ENCODE results near the gene DCLK1. TPM values are rescaled to one million over a fixed set of nuclear protein-coding genes. Genes with fewer than 3 reads are reported as not detected.
A peak's percentile ranks its signal among the peaks of the same experiment; 100 is the strongest.

The DCLK1 gene
- total RNA-seq, 4 donors from 2014 or later, result 20.5 to 40.1 (median 28.7) TPM

DNA sequence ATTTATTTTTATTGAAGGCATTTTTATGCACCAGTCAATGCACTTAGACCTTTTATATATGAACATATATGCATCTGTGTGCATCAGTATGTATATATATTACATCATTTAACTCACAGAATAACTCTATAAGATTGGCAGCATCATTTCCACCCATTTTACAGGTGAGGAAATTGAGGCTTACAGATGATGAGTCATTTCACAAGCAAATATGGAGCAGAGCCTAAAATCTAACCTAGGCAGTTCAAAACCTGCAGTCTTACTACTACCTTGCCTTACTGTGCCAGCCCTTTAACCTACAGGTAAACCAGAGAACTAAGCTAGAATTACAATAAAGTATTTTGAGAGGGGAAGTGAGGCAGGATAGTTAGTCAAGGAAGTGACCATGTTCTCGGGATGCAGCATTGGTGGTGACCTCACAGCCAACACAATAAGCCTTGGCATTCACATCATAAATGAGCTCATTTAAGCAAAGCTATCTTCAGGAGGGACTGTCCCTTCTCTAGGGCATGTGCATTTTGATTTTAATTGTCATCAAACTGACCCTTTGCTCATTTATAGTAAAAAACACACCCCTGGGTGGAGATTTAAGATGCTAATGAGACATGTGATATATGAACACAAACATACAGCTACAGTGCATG lies 274.3 kb downstream of the DCLK1 start:
- Histone ChIP-seq H3K4me1 (peaks cover 30 to 76% (median 68%) of the 10 kb centered on the region in 4 donors), H3K9me3 (no peaks in the 10 kb centered on the region), H3K36me3 (no peaks in the 10 kb centered on the region), H3K27me3 (no peaks in the 10 kb centered on the region), H3K4me3 (no peak overlapping the region), H3K27ac (replicated peaks in 1 of 4) (peak overlapping the region; percentile 85 to 88 (median 86))
- WGBS, result 67% methylated on average over 1 of the region's 1 CpG
- intact Hi-C loops (cut with DNase I), result no loop called here
- peak; percentile 34 for DNase-seq (ENCODE audit: extremely low spot score)
- TF ChIP-seq POLR2A (IDR thresholded peaks at IDR 0.05; ENCODE audit: low read depth), result no peak
- no peak for TF ChIP-seq EP300 (IDR thresholded peaks at IDR 0.05)
- TF ChIP-seq, protein P1, sequence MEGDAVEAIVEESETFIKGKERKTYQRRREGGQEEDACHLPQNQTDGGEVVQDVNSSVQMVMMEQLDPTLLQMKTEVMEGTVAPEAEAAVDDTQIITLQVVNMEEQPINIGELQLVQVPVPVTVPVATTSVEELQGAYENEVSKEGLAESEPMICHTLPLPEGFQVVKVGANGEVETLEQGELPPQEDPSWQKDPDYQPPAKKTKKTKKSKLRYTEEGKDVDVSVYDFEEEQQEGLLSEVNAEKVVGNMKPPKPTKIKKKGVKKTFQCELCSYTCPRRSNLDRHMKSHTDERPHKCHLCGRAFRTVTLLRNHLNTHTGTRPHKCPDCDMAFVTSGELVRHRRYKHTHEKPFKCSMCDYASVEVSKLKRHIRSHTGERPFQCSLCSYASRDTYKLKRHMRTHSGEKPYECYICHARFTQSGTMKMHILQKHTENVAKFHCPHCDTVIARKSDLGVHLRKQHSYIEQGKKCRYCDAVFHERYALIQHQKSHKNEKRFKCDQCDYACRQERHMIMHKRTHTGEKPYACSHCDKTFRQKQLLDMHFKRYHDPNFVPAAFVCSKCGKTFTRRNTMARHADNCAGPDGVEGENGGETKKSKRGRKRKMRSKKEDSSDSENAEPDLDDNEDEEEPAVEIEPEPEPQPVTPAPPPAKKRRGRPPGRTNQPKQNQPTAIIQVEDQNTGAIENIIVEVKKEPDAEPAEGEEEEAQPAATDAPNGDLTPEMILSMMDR (IDR thresholded peaks at IDR 0.05), result no peak
- no peak for TF ChIP-seq POLR2AphosphoS5 (IDR thresholded peaks at IDR 0.05)

DNA sequence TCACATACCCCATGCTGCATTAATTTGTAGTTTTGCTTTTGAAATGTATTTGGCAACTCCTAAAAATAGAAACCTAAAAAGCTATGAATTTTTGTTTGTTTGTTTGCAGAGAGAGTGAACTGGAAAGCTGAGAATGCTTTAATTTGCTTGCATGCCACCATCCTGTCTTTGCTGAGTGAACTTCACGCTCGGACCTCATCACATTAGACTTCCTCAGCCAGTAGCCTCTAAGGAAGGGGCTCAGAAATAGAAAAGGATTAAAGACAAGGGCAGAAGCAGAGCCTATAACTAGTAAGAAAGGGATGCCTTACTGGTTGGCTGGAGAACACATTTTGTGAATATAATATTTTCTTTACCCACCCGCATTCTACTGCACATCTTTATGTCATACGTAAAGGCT lies 275.1 kb downstream of the DCLK1 start:
- DNase-seq (ENCODE audit: extremely low spot score), result no peak
- intact Hi-C loops (cut with DNase I), result no loop called here
- TF ChIP-seq EP300 (IDR thresholded peaks at IDR 0.05), result no peak
- no peak for TF ChIP-seq POLR2A (IDR thresholded peaks at IDR 0.05; ENCODE audit: low read depth)
- TF ChIP-seq, protein P1 (IDR thresholded peaks at IDR 0.05), result no peak
- no peak for TF ChIP-seq POLR2AphosphoS5 (IDR thresholded peaks at IDR 0.05)
- 73% methylated on average over 4 of the region's 4 CpGs for WGBS
- Histone ChIP-seq H3K27ac (replicated peaks in 1 of 4) (peak overlapping the region in 3 of 4 donors; percentile 16 to 88 (median 86)), H3K27me3 (no peaks in the 10 kb centered on the region), H3K4me3 (no peak overlapping the region), H3K36me3 (no peaks in the 10 kb centered on the region), H3K9me3 (no peaks in the 10 kb centered on the region), H3K4me1 (peaks cover 30 to 78% (median 70%) of the 10 kb centered on the region in 4 donors)

DNA sequence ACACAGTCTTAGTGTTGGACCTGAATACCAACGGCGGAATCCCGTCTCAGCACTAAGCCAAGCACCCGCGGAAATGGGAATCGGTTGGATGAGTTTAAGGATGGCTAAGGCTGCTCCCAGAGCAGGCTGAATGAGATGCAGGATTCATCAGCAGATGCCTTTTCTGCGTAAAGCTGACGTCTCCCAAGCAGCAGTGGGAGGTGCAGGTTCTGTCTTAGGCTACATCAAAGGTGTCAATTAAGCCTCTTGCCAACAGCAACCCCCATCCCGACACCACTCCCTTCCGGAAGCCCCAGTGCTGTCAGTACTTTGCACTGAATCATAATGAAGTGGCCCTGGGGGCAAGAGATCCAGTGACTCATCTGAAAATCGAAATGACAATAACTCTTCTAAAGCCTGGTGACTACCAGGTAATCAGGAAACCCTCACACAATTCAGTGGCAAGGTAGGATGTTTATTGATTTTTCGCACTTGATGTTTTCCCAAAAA lies 275.6 kb downstream of the DCLK1 start:
- peaks cover 30 to 77% (median 66%) of the 10 kb centered on the region in 4 donors for H3K4me1 ChIP-seq
- peak overlapping the region; percentile 15 to 88 (median 51) for H3K27ac ChIP-seq (replicated peaks in 1 of 4)
- WGBS, result 54% methylated on average over 2 of the region's 12 CpGs
- peak; percentile 88 for DNase-seq (ENCODE audit: extremely low spot score)
- no peaks in the 10 kb centered on the region for H3K36me3 ChIP-seq
- intact Hi-C loops (cut with DNase I), result no loop called here
- H3K9me3 ChIP-seq, result no peaks in the 10 kb centered on the region
- no peak overlapping the region for H3K4me3 ChIP-seq
- no peak for TF ChIP-seq POLR2AphosphoS5 (IDR thresholded peaks at IDR 0.05)
- no peak for TF ChIP-seq EP300 (IDR thresholded peaks at IDR 0.05)
- TF ChIP-seq, protein P1 (IDR thresholded peaks at IDR 0.05), result no peak
- TF ChIP-seq POLR2A (IDR thresholded peaks at IDR 0.05; ENCODE audit: low read depth), result no peak
- H3K27me3 ChIP-seq, result no peaks in the 10 kb centered on the region

DNA sequence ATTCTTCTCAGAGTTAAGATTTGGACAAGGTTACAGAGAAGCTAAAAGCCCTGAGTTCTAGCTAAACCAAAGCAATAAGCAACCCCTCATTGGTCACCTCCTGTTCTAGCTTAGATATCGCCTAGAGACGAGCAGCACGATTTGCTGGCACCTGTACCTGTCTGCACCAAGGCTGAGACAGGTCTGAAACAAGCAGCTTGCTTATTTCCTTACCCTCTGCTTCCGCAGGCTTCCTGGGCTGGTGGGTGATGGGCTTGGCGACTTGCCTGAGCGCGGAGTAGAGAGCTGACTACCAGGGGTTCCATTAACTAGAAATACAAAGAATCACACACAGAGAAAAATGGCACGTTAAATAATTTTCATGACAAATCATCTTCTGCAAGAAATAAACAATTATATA lies 276.9 kb downstream of the DCLK1 start:
- H3K9me3 ChIP-seq, result no peaks in the 10 kb centered on the region
- H3K4me3 ChIP-seq, result no peak overlapping the region
- H3K36me3 ChIP-seq, result no peaks in the 10 kb centered on the region
- TF ChIP-seq EP300 (IDR thresholded peaks at IDR 0.05) (no peak), POLR2AphosphoS5 (IDR thresholded peaks at IDR 0.05) (no peak), POLR2A (IDR thresholded peaks at IDR 0.05; ENCODE audit: low read depth) (no peak)
- TF ChIP-seq, protein P1 (IDR thresholded peaks at IDR 0.05), result no peak
- H3K4me1 ChIP-seq, result peaks cover 25 to 64% (median 53%) of the 10 kb centered on the region in 4 donors
- 78% methylated on average over 8 of the region's 8 CpGs for WGBS
- peak overlapping the region in 3 of 4 donors; percentile 1 to 88 (median 16) for H3K27ac ChIP-seq (replicated peaks in 1 of 4)
- H3K27me3 ChIP-seq, result no peaks in the 10 kb centered on the region
- DNase-seq (ENCODE audit: extremely low spot score), result no peak
- intact Hi-C loops (cut with DNase I), result no loop called here

All from esophagus muscularis mucosa (tissue), 4 donors.